ENCODE results near the gene TSPAN9.

Gene TSPAN9

GRCh38 chr12:3259973-3260372, 182.8 kb downstream of the TSPAN9 start:
- Histone ChIP-seq H3K27ac (ENCODE audit: low read depth, low read length) (no peak overlapping the region), H2BK120ac (ENCODE audit: low read depth, low read length) (no peak overlapping the region), H3K27me3 (ENCODE audit: insufficient read depth, low read length, poor library complexity) (no peaks in the 10 kb centered on the region), H3K9ac (ENCODE audit: low read length) (no peak overlapping the region), H2AK5ac (ENCODE audit: low read length) (no peak overlapping the region), H3K23ac (ENCODE audit: low read length) (no peak overlapping the region), H4K8ac (ENCODE audit: low read depth, low read length) (no peak overlapping the region), H3K79me2 (ENCODE audit: control insufficient read depth, insufficient read depth, low read length) (no peaks in the 10 kb centered on the region), H3K36me3 (ENCODE audit: control insufficient read depth, insufficient read depth, low read length) (no peaks in the 10 kb centered on the region), H3K4me2 (ENCODE audit: low read length) (no peak overlapping the region), H3K4me1 (ENCODE audit: control insufficient read depth, low read depth, low read length) (peaks cover 2% of the 10 kb centered on the region), H2BK15ac (replicated peaks; ENCODE audit: low read depth) (no peak overlapping the region), H3K79me1 (ENCODE audit: low read length) (no peaks in the 10 kb centered on the region), H3K56ac (ENCODE audit: low read length) (no peak overlapping the region), H3K4me3 (ENCODE audit: low read length) (no peak overlapping the region), H4K5ac (ENCODE audit: low read length) (no peak overlapping the region), H2BK5ac (ENCODE audit: low read length) (no peak overlapping the region), H3K18ac (ENCODE audit: low read length) (no peak overlapping the region), H3K4ac (ENCODE audit: low read depth, low read length) (no peak overlapping the region)
- no CpG with 5 or more reads among the region's 8 CpGs for WGBS (ENCODE audit: extremely low coverage, insufficient coverage, low lambda C conversion rate)
- no peak for DNase-seq

DNA sequence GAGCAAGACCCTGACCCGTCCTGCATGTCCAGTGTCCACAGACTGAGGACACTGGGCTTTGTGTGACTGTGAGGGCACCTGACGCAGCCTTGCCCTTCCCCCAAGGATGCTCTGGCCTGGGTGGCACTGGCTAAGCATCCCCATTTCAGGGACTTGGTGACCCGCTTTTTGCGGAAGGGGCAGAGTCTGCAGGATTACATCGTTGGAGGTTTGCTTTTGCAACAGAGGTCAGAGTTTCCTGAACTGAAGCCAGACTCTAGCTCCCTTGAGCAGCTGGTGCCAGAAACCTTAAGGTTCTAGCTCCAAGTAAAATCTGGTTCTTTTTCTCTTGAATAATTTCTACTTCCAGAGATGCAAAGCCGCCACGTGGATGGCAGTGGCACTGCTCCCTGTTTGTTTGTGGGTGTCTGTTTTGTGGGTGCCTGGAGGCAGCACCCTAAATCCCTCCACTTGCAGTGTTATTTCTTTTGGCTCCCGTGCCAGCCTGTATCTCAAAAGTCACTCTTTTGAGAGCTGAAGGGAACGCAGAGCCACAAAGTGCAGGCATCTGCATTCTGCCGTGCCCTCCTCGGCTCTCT, 184.7 kb downstream of the TSPAN9 start:
- Histone ChIP-seq H3K36me3 (ENCODE audit: control insufficient read depth, insufficient read depth, low read length) (no peaks in the 10 kb centered on the region), H3K4me3 (ENCODE audit: low read length) (no peak overlapping the region), H3K4ac (ENCODE audit: low read depth, low read length) (no peak overlapping the region), H2BK5ac (ENCODE audit: low read length) (no peak overlapping the region), H3K79me1 (ENCODE audit: low read length) (no peaks in the 10 kb centered on the region), H3K27me3 (ENCODE audit: insufficient read depth, low read length, poor library complexity) (no peaks in the 10 kb centered on the region), H2BK120ac (ENCODE audit: low read depth, low read length) (no peak overlapping the region), H2AK5ac (ENCODE audit: low read length) (no peak overlapping the region), H3K9ac (ENCODE audit: low read length) (no peak overlapping the region), H3K23ac (ENCODE audit: low read length) (no peak overlapping the region), H4K8ac (ENCODE audit: low read depth, low read length) (no peak overlapping the region), H3K56ac (ENCODE audit: low read length) (no peak overlapping the region), H3K4me1 (ENCODE audit: control insufficient read depth, low read depth, low read length) (no peaks in the 10 kb centered on the region), H3K4me2 (ENCODE audit: low read length) (no peak overlapping the region), H3K79me2 (ENCODE audit: control insufficient read depth, insufficient read depth, low read length) (no peaks in the 10 kb centered on the region), H4K5ac (ENCODE audit: low read length) (no peak overlapping the region), H3K27ac (ENCODE audit: low read depth, low read length) (no peak overlapping the region), H3K18ac (ENCODE audit: low read length) (no peak overlapping the region), H2BK15ac (replicated peaks; ENCODE audit: low read depth) (no peak overlapping the region)
- no peak for DNase-seq
- WGBS (ENCODE audit: extremely low coverage, insufficient coverage, low lambda C conversion rate), result no CpG with 5 or more reads among the region's 11 CpGs

- H3K4me1 ChIP-seq (ENCODE audit: control insufficient read depth, low read depth, low read length), result no peaks in the 10 kb centered on the region
- H3K4ac ChIP-seq (ENCODE audit: low read depth, low read length), result no peak overlapping the region
- no peak overlapping the region for H3K27ac ChIP-seq (ENCODE audit: low read depth, low read length)
- H3K27me3 ChIP-seq (ENCODE audit: insufficient read depth, low read length, poor library complexity), result no peaks in the 10 kb centered on the region
- H2BK5ac ChIP-seq (ENCODE audit: low read length), result no peak overlapping the region
- H3K36me3 ChIP-seq (ENCODE audit: control insufficient read depth, insufficient read depth, low read length), result no peaks in the 10 kb centered on the region
- no peak overlapping the region for H4K5ac ChIP-seq (ENCODE audit: low read length)
- WGBS (ENCODE audit: extremely low coverage, insufficient coverage, low lambda C conversion rate), result no CpG with 5 or more reads among the region's 10 CpGs
- no peaks in the 10 kb centered on the region for H3K79me1 ChIP-seq (ENCODE audit: low read length)
- H3K56ac ChIP-seq (ENCODE audit: low read length), result no peak overlapping the region
- DNase-seq, result no peak
- H4K8ac ChIP-seq (ENCODE audit: low read depth, low read length), result no peak overlapping the region
- no peak overlapping the region for H3K9ac ChIP-seq (ENCODE audit: low read length)
- no peak overlapping the region for H2AK5ac ChIP-seq (ENCODE audit: low read length)
- H2BK120ac ChIP-seq (ENCODE audit: low read depth, low read length), result no peak overlapping the region
- no peak overlapping the region for H3K23ac ChIP-seq (ENCODE audit: low read length)
- no peak overlapping the region for H3K18ac ChIP-seq (ENCODE audit: low read length)
- no peaks in the 10 kb centered on the region for H3K79me2 ChIP-seq (ENCODE audit: control insufficient read depth, insufficient read depth, low read length)
- H3K4me2 ChIP-seq (ENCODE audit: low read length), result no peak overlapping the region
- no peak overlapping the region for H2BK15ac ChIP-seq (replicated peaks; ENCODE audit: low read depth)
- H3K4me3 ChIP-seq (ENCODE audit: low read length), result no peak overlapping the region
These were observed 185.3 kb downstream of the TSPAN9 start for GRCh38 chr12:3262470-3262869.

DNA sequence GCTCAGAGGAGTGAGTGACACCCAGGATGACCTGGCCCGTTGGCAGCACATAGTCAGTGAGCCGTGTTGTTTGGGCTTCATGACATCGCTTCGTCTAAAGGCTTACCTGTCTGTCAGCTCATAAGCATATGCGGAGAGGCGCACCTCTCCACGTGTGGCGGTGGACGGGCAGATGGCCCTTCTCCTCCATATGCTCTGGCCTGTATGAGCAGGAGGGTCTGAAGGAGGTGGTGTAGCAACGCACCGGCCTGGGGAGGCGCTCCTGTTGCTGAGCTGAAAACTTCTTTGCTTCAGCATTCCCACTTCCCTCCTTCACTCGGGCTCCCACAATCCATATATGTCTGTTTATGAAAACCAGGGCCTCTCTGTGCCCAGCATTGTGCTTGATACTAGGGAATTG, 186.1 kb downstream of the TSPAN9 start:
- H3K4ac ChIP-seq (ENCODE audit: low read depth, low read length), result no peak overlapping the region
- no peaks in the 10 kb centered on the region for H3K27me3 ChIP-seq (ENCODE audit: insufficient read depth, low read length, poor library complexity)
- no peak for DNase-seq
- H3K27ac ChIP-seq (ENCODE audit: low read depth, low read length), result no peak overlapping the region
- H2BK120ac ChIP-seq (ENCODE audit: low read depth, low read length), result no peak overlapping the region
- H3K9ac ChIP-seq (ENCODE audit: low read length), result no peak overlapping the region
- H3K79me2 ChIP-seq (ENCODE audit: control insufficient read depth, insufficient read depth, low read length), result no peaks in the 10 kb centered on the region
- no peak overlapping the region for H3K18ac ChIP-seq (ENCODE audit: low read length)
- H3K23ac ChIP-seq (ENCODE audit: low read length), result no peak overlapping the region
- no peak overlapping the region for H4K8ac ChIP-seq (ENCODE audit: low read depth, low read length)
- no peaks in the 10 kb centered on the region for H3K4me1 ChIP-seq (ENCODE audit: control insufficient read depth, low read depth, low read length)
- no peak overlapping the region for H2BK5ac ChIP-seq (ENCODE audit: low read length)
- no CpG with 5 or more reads among the region's 13 CpGs for WGBS (ENCODE audit: extremely low coverage, insufficient coverage, low lambda C conversion rate)
- H2AK5ac ChIP-seq (ENCODE audit: low read length), result no peak overlapping the region
- H3K56ac ChIP-seq (ENCODE audit: low read length), result no peak overlapping the region
- H2BK15ac ChIP-seq (replicated peaks; ENCODE audit: low read depth), result no peak overlapping the region
- H3K4me2 ChIP-seq (ENCODE audit: low read length), result no peak overlapping the region
- H3K4me3 ChIP-seq (ENCODE audit: low read length), result no peak overlapping the region
- H4K5ac ChIP-seq (ENCODE audit: low read length), result no peak overlapping the region
- H3K79me1 ChIP-seq (ENCODE audit: low read length), result no peaks in the 10 kb centered on the region
- H3K36me3 ChIP-seq (ENCODE audit: control insufficient read depth, insufficient read depth, low read length), result no peaks in the 10 kb centered on the region

DNA sequence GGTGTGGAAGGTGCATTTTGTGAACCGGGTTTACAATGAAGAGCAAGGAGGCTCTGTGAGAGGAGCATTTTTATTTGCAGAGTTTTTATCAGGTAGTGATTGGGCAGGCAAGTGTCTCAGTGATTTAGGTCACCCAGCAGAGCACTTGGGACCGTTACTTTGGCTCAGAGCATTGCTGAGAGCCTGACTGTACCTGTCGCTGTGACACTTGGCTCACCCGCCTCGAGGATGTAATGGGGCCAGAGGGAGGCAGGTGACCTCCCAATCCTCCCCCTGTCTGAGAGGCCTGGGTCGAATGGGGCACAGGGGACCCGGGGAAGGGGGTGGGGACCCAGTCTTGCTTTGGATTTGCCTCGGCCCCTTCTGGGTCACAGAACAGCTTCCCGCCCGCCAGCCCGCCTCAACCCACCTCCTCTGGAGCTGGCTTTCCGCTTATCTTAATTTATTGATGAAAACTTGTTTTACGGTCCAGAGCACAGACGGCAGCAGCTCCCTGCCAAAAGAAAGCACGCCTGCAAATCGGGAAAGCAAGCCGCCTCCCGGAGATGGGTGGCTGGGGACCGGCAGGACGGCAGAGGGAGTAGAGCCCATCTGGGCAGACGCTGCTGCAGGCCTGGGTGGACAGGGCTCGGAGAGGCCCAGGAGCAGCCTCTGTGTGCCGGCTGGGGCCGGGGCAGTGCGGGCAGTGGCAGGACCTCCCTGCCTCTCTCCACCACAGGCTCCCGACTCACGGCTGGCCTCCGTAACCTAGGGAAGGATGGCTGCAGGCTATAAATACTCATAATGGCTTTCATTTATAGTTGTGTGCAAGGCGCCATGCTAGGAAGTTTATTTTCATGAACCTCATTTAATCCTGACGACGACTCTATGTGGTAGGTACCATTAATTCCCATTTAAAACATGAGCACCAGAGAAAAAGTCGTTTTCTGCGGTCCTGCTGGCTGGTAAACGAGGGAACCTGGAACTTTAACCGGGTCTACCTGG, 187.1 kb downstream of the TSPAN9 start:
- H2BK5ac ChIP-seq (ENCODE audit: low read length), result no peak overlapping the region
- H3K56ac ChIP-seq (ENCODE audit: low read length), result no peak overlapping the region
- no peak overlapping the region for H3K18ac ChIP-seq (ENCODE audit: low read length)
- H3K27me3 ChIP-seq (ENCODE audit: insufficient read depth, low read length, poor library complexity), result no peaks in the 10 kb centered on the region
- no peak overlapping the region for H3K4ac ChIP-seq (ENCODE audit: low read depth, low read length)
- WGBS (ENCODE audit: extremely low coverage, insufficient coverage, low lambda C conversion rate), result no CpG with 5 or more reads among the region's 35 CpGs
- no peak for DNase-seq
- no peaks in the 10 kb centered on the region for H3K79me1 ChIP-seq (ENCODE audit: low read length)
- H3K4me2 ChIP-seq (ENCODE audit: low read length), result no peak overlapping the region
- no peak overlapping the region for H3K23ac ChIP-seq (ENCODE audit: low read length)
- H2BK120ac ChIP-seq (ENCODE audit: low read depth, low read length), result no peak overlapping the region
- no peaks in the 10 kb centered on the region for H3K36me3 ChIP-seq (ENCODE audit: control insufficient read depth, insufficient read depth, low read length)
- H2BK15ac ChIP-seq (replicated peaks; ENCODE audit: low read depth), result no peak overlapping the region
- no peak overlapping the region for H2AK5ac ChIP-seq (ENCODE audit: low read length)
- no peak overlapping the region for H4K5ac ChIP-seq (ENCODE audit: low read length)
- H3K79me2 ChIP-seq (ENCODE audit: control insufficient read depth, insufficient read depth, low read length), result no peaks in the 10 kb centered on the region
- H3K27ac ChIP-seq (ENCODE audit: low read depth, low read length), result no peak overlapping the region
- no peak overlapping the region for H3K4me3 ChIP-seq (ENCODE audit: low read length)
- no peaks in the 10 kb centered on the region for H3K4me1 ChIP-seq (ENCODE audit: control insufficient read depth, low read depth, low read length)
- no peak overlapping the region for H3K9ac ChIP-seq (ENCODE audit: low read length)
- H4K8ac ChIP-seq (ENCODE audit: low read depth, low read length), result no peak overlapping the region
